ENCODE data around the gene SRSF2. TPM values are rescaled to one million over a fixed set of nuclear protein-coding genes. Genes with fewer than 3 reads are reported as not detected.
A peak's percentile ranks its signal among the peaks of the same experiment; 100 is the strongest.

SRSF2 gene
- total and polyA plus RNA-seq, 9 of the 15 experiments (the other 6 are each of a cell fraction or from before 2014, with no cell fraction given) = 161 to 583 (median 393) TPM

- peak; percentile 77 for TF ChIP-seq E2F3 (CRISPR knock-in tag; IDR thresholded peaks at IDR 0.05)
- peak; percentile 57 for TF ChIP-seq ZBED1 (IDR thresholded peaks at IDR 0.05)
- TF ChIP-seq TAF15 (IDR thresholded peaks at IDR 0.05; ENCODE audit: low read depth, low read length) = no peak
- TF ChIP-seq, protein P1, sequence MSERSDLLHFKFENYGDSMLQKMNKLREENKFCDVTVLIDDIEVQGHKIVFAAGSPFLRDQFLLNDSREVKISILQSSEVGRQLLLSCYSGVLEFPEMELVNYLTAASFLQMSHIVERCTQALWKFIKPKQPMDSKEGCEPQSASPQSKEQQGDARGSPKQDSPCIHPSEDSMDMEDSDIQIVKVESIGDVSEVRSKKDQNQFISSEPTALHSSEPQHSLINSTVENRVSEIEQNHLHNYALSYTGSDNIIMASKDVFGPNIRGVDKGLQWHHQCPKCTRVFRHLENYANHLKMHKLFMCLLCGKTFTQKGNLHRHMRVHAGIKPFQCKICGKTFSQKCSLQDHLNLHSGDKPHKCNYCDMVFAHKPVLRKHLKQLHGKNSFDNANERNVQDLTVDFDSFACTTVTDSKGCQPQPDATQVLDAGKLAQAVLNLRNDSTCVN (CRISPR knock-in tag; IDR thresholded peaks at IDR 0.05) = no peak
- no peak; the same call in 1 of the 2 replicates for TF ChIP-seq MBD2 (IDR thresholded peaks at IDR 0.05; ENCODE audit: borderline replicate concordance, low read depth)
- TF ChIP-seq OTX1 (CRISPR knock-in tag; IDR thresholded peaks at IDR 0.05) = no peak
- no peak for TF ChIP-seq ZNF586 (CRISPR knock-in tag; conservative IDR thresholded peaks at IDR 0.05)
- TF ChIP-seq EP300 (IDR thresholded peaks at IDR 0.05; ENCODE audit: low read length) = no peak; the same call in 1 of the 2 replicates
- TF ChIP-seq ADNP (tag; IDR thresholded peaks at IDR 0.05) = no peak
- no peak for TF ChIP-seq ASH1L (IDR thresholded peaks at IDR 0.05; ENCODE audit: borderline replicate concordance, low read depth, partially characterized antibody)
- TF ChIP-seq NRF1 (conservative IDR thresholded peaks at IDR 0.05 in 1 of 2, IDR thresholded peaks at IDR 0.05 in 1 of 2) = peak; percentile 78 to 82
- TF ChIP-seq ZNF124 (CRISPR knock-in tag; IDR thresholded peaks at IDR 0.05) = no peak
- TF ChIP-seq, protein P2, sequence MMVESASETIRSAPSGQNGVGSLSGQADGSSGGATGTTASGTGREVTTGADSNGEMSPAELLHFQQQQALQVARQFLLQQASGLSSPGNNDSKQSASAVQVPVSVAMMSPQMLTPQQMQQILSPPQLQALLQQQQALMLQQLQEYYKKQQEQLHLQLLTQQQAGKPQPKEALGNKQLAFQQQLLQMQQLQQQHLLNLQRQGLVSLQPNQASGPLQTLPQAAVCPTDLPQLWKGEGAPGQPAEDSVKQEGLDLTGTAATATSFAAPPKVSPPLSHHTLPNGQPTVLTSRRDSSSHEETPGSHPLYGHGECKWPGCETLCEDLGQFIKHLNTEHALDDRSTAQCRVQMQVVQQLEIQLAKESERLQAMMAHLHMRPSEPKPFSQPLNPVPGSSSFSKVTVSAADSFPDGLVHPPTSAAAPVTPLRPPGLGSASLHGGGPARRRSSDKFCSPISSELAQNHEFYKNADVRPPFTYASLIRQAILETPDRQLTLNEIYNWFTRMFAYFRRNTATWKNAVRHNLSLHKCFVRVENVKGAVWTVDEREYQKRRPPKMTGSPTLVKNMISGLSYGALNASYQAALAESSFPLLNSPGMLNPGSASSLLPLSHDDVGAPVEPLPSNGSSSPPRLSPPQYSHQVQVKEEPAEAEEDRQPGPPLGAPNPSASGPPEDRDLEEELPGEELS (CRISPR knock-in tag; IDR thresholded peaks at IDR 0.05; ENCODE audit: borderline replicate concordance) = no peak
- no peak for TF ChIP-seq HSF4 (CRISPR knock-in tag; IDR thresholded peaks at IDR 0.05; ENCODE audit: borderline replicate concordance)
- TF ChIP-seq IRF9 (tag; IDR thresholded peaks at IDR 0.05) = no peak
- no peak; the same call in 1 of the 2 replicates for TF ChIP-seq SMARCE1 (IDR thresholded peaks at IDR 0.05)
- TF ChIP-seq PYGO2 (tag; IDR thresholded peaks at IDR 0.05) = no peak
- no peak for TF ChIP-seq MXI1 (IDR thresholded peaks at IDR 0.05; ENCODE audit: low read depth, low read length)
- TF ChIP-seq, protein P3, sequence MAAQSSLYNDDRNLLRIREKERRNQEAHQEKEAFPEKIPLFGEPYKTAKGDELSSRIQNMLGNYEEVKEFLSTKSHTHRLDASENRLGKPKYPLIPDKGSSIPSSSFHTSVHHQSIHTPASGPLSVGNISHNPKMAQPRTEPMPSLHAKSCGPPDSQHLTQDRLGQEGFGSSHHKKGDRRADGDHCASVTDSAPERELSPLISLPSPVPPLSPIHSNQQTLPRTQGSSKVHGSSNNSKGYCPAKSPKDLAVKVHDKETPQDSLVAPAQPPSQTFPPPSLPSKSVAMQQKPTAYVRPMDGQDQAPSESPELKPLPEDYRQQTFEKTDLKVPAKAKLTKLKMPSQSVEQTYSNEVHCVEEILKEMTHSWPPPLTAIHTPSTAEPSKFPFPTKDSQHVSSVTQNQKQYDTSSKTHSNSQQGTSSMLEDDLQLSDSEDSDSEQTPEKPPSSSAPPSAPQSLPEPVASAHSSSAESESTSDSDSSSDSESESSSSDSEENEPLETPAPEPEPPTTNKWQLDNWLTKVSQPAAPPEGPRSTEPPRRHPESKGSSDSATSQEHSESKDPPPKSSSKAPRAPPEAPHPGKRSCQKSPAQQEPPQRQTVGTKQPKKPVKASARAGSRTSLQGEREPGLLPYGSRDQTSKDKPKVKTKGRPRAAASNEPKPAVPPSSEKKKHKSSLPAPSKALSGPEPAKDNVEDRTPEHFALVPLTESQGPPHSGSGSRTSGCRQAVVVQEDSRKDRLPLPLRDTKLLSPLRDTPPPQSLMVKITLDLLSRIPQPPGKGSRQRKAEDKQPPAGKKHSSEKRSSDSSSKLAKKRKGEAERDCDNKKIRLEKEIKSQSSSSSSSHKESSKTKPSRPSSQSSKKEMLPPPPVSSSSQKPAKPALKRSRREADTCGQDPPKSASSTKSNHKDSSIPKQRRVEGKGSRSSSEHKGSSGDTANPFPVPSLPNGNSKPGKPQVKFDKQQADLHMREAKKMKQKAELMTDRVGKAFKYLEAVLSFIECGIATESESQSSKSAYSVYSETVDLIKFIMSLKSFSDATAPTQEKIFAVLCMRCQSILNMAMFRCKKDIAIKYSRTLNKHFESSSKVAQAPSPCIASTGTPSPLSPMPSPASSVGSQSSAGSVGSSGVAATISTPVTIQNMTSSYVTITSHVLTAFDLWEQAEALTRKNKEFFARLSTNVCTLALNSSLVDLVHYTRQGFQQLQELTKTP (IDR thresholded peaks at IDR 0.05; ENCODE audit: low read depth in 1 of 2, partially characterized antibody in 2 of 2) = no peak
Observed at GRCh38 chr17:76726776-76727718, 10.1 kb downstream of the SRSF2 start, which contains the start of gene METTL23 (continued).

All from K562 (cell line).